HEK293T (cell line): Measurements from ENCODE around the gene HLF.

Experiments used
- ELF4 ChIP-seq: fragments of 450-650 bp; IDR thresholded peaks from 2 replicates; pipeline ENCODE4 v1.6.1; 2017; ENCODE audit warnings: antibody characterized with exemption
- FOXM1 ChIP-seq: fragments of 450-650 bp; IDR thresholded peaks from 2 replicates; pipeline ENCODE4 v1.6.1; 2017; ENCODE audit warnings: mild to moderate bottlenecking, borderline replicate concordance
- L3MBTL2 ChIP-seq: fragments of 450-650 bp; conservative IDR thresholded peaks from 2 replicates; pipeline ENCODE4 v1.6.1; 2016; ENCODE audit warnings: mild to moderate bottlenecking
- NFRKB ChIP-seq: fragments of 450-650 bp; IDR thresholded peaks from 2 replicates; pipeline ENCODE4 v1.6.1; 2016; ENCODE audit warnings: mild to moderate bottlenecking, moderate library complexity
- PKNOX1 ChIP-seq: fragments of 450-650 bp; IDR thresholded peaks from 2 replicates; pipeline ENCODE4 v1.6.1; 2016
- SUZ12 ChIP-seq: fragments of 450-650 bp; IDR thresholded peaks from 2 replicates; pipeline ENCODE4 v1.6.1; 2016; ENCODE audit warnings: mild to moderate bottlenecking

GRCh38 chr17:55263569-55264277, 1.0 kb upstream of the HLF start:
- TF ChIP-seq ELF4 (no peak), SUZ12 (no peak), PKNOX1 (no peak), NFRKB (no peak), L3MBTL2 (no peak), FOXM1 (no peak)
